GM23338 (cell line): Measurements from ENCODE around the gene CCDC97. TPM values are rescaled to one million over a fixed set of nuclear protein-coding genes. Genes with fewer than 3 reads are reported as not detected.

Source experiments
- ATAC-seq: fragments of 200-7000 bp; cut with Tn5 transposase; 3 replicates; pipeline ENCODE4 v1.9.1; 2020
- DNase-seq: peaks from one replicate; pipeline ENCODE4 v3.0.0-alpha.2; 2015; ENCODE audit warnings: low spot score
- H2AFZ ChIP-seq: fragments of 200-600 bp; sonication (generic); 2 replicates; pipeline ENCODE4 v1.8.0; 2016; ENCODE audit warnings: antibody characterized with exemption, mild to moderate bottlenecking, moderate library complexity
- H3F3A ChIP-seq: fragments of 200-600 bp; sonication (generic); replicated peaks from 2 replicates; pipeline ENCODE4 v1.8.0; 2017; ENCODE audit warnings: antibody characterized with exemption, mixed run types, low read depth
- H3K27ac ChIP-seq: fragments of 200-600 bp; sonication (generic); 2 replicates; pipeline ENCODE4 v1.6.1; 2016; ENCODE audit warnings: low read depth
- H3K27me3 ChIP-seq: fragments of 200-600 bp; sonication (generic); 2 replicates; pipeline ENCODE4 v1.8.0; 2016; ENCODE audit warnings: mild to moderate bottlenecking, mixed run types, moderate library complexity; ENCODE audit not compliant: insufficient read depth
- H3K36me3 ChIP-seq: fragments of 200-600 bp; sonication (generic); 2 replicates; pipeline ENCODE4 v1.8.0; 2016; ENCODE audit warnings: mild to moderate bottlenecking; ENCODE audit not compliant: insufficient read depth
- H3K4me1 ChIP-seq: fragments of 200-600 bp; sonication (generic); 2 replicates; pipeline ENCODE4 v1.8.0; 2016; ENCODE audit warnings: mild to moderate bottlenecking, moderate library complexity; ENCODE audit not compliant: insufficient read depth
- H3K4me2 ChIP-seq: fragments of 200-600 bp; sonication (generic); 2 replicates; pipeline ENCODE4 v1.7.1; 2017; ENCODE audit warnings: mixed run types
- H3K4me3 ChIP-seq: fragments of 200-600 bp; sonication (generic); 2 replicates; pipeline ENCODE4 v1.6.1; 2016; ENCODE audit warnings: mixed run types
- H3K79me2 ChIP-seq: fragments of 200-600 bp; sonication (generic); replicated peaks from 2 replicates; pipeline ENCODE4 v1.8.0; 2017; ENCODE audit warnings: mild to moderate bottlenecking; ENCODE audit not compliant: insufficient read depth
- H3K9me2 ChIP-seq: fragments of 200-600 bp; sonication (generic); 2 replicates; pipeline ENCODE4 v1.8.0; 2017; ENCODE audit not compliant: insufficient read depth
- H4K20me1 ChIP-seq: fragments of 200-600 bp; sonication (generic); replicated peaks from 2 replicates; pipeline ENCODE4 v1.8.0; 2017; ENCODE audit warnings: mild to moderate bottlenecking; ENCODE audit not compliant: insufficient read depth
- H3K27ac Mint-ChIP-seq: 2 replicates; pipeline ENCODE4 v1.8.0; 2020; ENCODE audit warnings: inconsistent platforms, mild to moderate bottlenecking, moderate library complexity, mixed read lengths
- H3K27me3 Mint-ChIP-seq: 3 replicates; pipeline ENCODE4 v1.8.0; 2022; ENCODE audit warnings: low read depth, mild to moderate bottlenecking, moderate library complexity, mixed read lengths, inconsistent platforms; ENCODE audit not compliant: insufficient read depth, poor library complexity
- H3K36me3 Mint-ChIP-seq: 3 replicates; pipeline ENCODE4 v1.8.0; 2021; ENCODE audit warnings: low read depth, mild to moderate bottlenecking, inconsistent platforms, moderate library complexity, mixed read lengths
- H3K4me1 Mint-ChIP-seq: 3 replicates; pipeline ENCODE4 v1.8.0; 2020; ENCODE audit warnings: mild to moderate bottlenecking, inconsistent platforms, mixed read lengths
- H3K4me3 Mint-ChIP-seq: 3 replicates; pipeline ENCODE4 v1.8.0; 2021; ENCODE audit warnings: moderate library complexity, mild to moderate bottlenecking, inconsistent platforms, mixed read lengths
- H3K9me3 Mint-ChIP-seq: 3 replicates; pipeline ENCODE4 v1.8.0; 2020; ENCODE audit warnings: moderate library complexity, mild to moderate bottlenecking, inconsistent platforms, mixed read lengths
- CREB1 ChIP-seq: fragments of 250-450 bp; sonication (Bioruptor Pico); IDR thresholded peaks from 2 replicates; pipeline ENCODE4 v1.5.0; 2020; ENCODE audit warnings: low read depth, mild to moderate bottlenecking, moderate library complexity
- EZH2 ChIP-seq: fragments of 200-600 bp; sonication (generic); IDR thresholded peaks from one replicate; pipeline ENCODE4 v1.8.0; 2017; ENCODE audit warnings: antibody characterized with exemption, mild to moderate bottlenecking, low read depth; ENCODE audit not compliant: unreplicated experiment
- EZH2phosphoT487 ChIP-seq: fragments of 200-600 bp; sonication (generic); IDR thresholded peaks from one replicate; pipeline ENCODE4 v1.8.1; 2018; ENCODE audit warnings: antibody characterized with exemption; ENCODE audit not compliant: unreplicated experiment
- JUNB ChIP-seq: IDR thresholded peaks from one replicate; pipeline ENCODE4 v1.6.1; 2016; ENCODE audit warnings: antibody characterized with exemption; ENCODE audit not compliant: unreplicated experiment
- NANOG ChIP-seq: IDR thresholded peaks from 2 replicates; pipeline ENCODE4 v1.6.1; 2016; ENCODE audit warnings: antibody characterized with exemption, borderline replicate concordance
- POLR2AphosphoS5 ChIP-seq: IDR thresholded peaks from 2 replicates; pipeline ENCODE4 v1.6.1; 2016; ENCODE audit warnings: antibody characterized with exemption, low read depth
- STAT1 ChIP-seq: IDR thresholded peaks from one replicate; pipeline ENCODE4 v1.6.1; 2016; ENCODE audit warnings: antibody characterized with exemption; ENCODE audit not compliant: unreplicated experiment
- ZNF114 ChIP-seq: fragments of 250-450 bp; sonication (Bioruptor Pico); IDR thresholded peaks from 2 replicates; pipeline ENCODE4 v1.5.0; 2020; ENCODE audit warnings: mild to moderate bottlenecking, moderate library complexity
- ZNF331 ChIP-seq: fragments of 250-450 bp; sonication (Bioruptor Pico); IDR thresholded peaks from 2 replicates; pipeline ENCODE4 v1.5.0; 2020; ENCODE audit warnings: low read depth, mild to moderate bottlenecking, moderate library complexity
- polyA plus RNA-seq: library from polyadenylated mRNA; unstranded; fragments of >200 nt; fragmentation: Nextera tagmentation; extraction: Ambion mirVana; gene quantifications from 2 replicates; pipeline ENCODE4 v1.2.1, GENCODE V29; 2016
- total RNA-seq: library from RNA; depleted of rRNA; stranded (reverse); fragments of >200 nt; shearing (Covaris generic); gene quantifications from 2 replicates; pipeline ENCODE4 v1.2.3, GENCODE V29; 2014
- TF ChIP-seq, protein P1 (sequence below): IDR thresholded peaks from 2 replicates; pipeline ENCODE4 v1.6.1; 2016; ENCODE audit warnings: antibody characterized with exemption
- TF ChIP-seq, protein P2 (sequence below): IDR thresholded peaks from one replicate; pipeline ENCODE4 v1.6.1; 2018; ENCODE audit warnings: antibody characterized with exemption; ENCODE audit not compliant: unreplicated experiment
- TF ChIP-seq, protein P3 (sequence below): fragments of 250-450 bp; sonication (Bioruptor Pico); IDR thresholded peaks from 2 replicates; pipeline ENCODE4 v1.5.0; 2020; ENCODE audit warnings: mild to moderate bottlenecking, moderate library complexity
- TF ChIP-seq, protein P4 (sequence below), 2 experiments: fragments of 200-600 bp in 1 of 2; sonication (generic) in 1 of 2; conservative IDR thresholded peaks; 2 replicates each; pipeline versions ENCODE4 v1.5.1 to v1.6.1; 2016 to 2017; ENCODE audit warnings: antibody characterized with exemption in 2 of 2, low read depth in 2 of 2, mild to moderate bottlenecking in 2 of 2, moderate library complexity in 1 of 2

Gene CCDC97
- total and polyA plus RNA-seq, 2 experiments from 2014 or later: 8.0 to 11.0 TPM

DNA sequence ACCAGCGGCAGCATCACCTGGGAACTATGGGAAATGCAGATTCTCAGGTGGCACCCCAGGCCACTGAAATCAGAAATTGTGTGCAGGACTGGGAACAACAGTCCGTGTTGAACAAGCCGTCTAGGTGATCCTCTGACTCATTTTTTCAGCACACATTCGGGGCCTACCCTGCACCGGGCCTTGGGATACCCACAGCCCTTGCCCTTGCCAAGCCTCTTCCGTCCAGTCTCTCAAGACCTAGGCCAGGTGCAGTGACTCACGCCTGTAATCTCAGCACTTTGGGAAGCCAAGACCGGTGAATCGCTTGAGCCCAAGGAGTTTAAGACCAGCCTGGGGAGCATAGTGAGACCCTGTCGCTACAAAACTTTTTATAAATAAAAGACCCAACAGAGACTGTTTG is 25.5 kb downstream of the CCDC97 start:
- Mint-ChIP-seq H3K4me3 (no peak overlapping the region), H3K9me3 (no peaks in the 10 kb centered on the region), H3K27ac (no peak overlapping the region), H3K4me1 (peaks cover 16% of the 10 kb centered on the region), H3K27me3 (peaks cover 5% of the 10 kb centered on the region), H3K36me3 (no peaks in the 10 kb centered on the region; the same call in 2 of the 3 replicates)
- Histone ChIP-seq H3K79me2 (no peaks in the 10 kb centered on the region), H3K9me2 (no peaks in the 10 kb centered on the region), H3K4me2 (no peak overlapping the region), H2AFZ (no peak overlapping the region), H3K36me3 (no peaks in the 10 kb centered on the region), H3F3A (peaks cover 2% of the 10 kb centered on the region), H3K4me1 (peaks cover 16% of the 10 kb centered on the region), H3K27me3 (peaks cover 10% of the 10 kb centered on the region), H3K4me3 (no peak overlapping the region), H4K20me1 (no peaks in the 10 kb centered on the region), H3K27ac (no peak overlapping the region)
- no peak for ATAC-seq
- no peak for DNase-seq
- TF ChIP-seq, protein P1, sequence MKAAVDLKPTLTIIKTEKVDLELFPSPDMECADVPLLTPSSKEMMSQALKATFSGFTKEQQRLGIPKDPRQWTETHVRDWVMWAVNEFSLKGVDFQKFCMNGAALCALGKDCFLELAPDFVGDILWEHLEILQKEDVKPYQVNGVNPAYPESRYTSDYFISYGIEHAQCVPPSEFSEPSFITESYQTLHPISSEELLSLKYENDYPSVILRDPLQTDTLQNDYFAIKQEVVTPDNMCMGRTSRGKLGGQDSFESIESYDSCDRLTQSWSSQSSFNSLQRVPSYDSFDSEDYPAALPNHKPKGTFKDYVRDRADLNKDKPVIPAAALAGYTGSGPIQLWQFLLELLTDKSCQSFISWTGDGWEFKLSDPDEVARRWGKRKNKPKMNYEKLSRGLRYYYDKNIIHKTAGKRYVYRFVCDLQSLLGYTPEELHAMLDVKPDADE: no peak
- TF ChIP-seq POLR2AphosphoS5 (no peak), ZNF114 (CRISPR knock-in tag) (no peak), NANOG (no peak), EZH2phosphoT487 (no peak), ZNF331 (CRISPR knock-in tag) (no peak), CREB1 (CRISPR knock-in tag) (no peak), STAT1 (no peak), EZH2 (no peak), JUNB (no peak)
- TF ChIP-seq, protein P2, sequence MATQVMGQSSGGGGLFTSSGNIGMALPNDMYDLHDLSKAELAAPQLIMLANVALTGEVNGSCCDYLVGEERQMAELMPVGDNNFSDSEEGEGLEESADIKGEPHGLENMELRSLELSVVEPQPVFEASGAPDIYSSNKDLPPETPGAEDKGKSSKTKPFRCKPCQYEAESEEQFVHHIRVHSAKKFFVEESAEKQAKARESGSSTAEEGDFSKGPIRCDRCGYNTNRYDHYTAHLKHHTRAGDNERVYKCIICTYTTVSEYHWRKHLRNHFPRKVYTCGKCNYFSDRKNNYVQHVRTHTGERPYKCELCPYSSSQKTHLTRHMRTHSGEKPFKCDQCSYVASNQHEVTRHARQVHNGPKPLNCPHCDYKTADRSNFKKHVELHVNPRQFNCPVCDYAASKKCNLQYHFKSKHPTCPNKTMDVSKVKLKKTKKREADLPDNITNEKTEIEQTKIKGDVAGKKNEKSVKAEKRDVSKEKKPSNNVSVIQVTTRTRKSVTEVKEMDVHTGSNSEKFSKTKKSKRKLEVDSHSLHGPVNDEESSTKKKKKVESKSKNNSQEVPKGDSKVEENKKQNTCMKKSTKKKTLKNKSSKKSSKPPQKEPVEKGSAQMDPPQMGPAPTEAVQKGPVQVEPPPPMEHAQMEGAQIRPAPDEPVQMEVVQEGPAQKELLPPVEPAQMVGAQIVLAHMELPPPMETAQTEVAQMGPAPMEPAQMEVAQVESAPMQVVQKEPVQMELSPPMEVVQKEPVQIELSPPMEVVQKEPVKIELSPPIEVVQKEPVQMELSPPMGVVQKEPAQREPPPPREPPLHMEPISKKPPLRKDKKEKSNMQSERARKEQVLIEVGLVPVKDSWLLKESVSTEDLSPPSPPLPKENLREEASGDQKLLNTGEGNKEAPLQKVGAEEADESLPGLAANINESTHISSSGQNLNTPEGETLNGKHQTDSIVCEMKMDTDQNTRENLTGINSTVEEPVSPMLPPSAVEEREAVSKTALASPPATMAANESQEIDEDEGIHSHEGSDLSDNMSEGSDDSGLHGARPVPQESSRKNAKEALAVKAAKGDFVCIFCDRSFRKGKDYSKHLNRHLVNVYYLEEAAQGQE: no peak
- TF ChIP-seq, protein P3, sequence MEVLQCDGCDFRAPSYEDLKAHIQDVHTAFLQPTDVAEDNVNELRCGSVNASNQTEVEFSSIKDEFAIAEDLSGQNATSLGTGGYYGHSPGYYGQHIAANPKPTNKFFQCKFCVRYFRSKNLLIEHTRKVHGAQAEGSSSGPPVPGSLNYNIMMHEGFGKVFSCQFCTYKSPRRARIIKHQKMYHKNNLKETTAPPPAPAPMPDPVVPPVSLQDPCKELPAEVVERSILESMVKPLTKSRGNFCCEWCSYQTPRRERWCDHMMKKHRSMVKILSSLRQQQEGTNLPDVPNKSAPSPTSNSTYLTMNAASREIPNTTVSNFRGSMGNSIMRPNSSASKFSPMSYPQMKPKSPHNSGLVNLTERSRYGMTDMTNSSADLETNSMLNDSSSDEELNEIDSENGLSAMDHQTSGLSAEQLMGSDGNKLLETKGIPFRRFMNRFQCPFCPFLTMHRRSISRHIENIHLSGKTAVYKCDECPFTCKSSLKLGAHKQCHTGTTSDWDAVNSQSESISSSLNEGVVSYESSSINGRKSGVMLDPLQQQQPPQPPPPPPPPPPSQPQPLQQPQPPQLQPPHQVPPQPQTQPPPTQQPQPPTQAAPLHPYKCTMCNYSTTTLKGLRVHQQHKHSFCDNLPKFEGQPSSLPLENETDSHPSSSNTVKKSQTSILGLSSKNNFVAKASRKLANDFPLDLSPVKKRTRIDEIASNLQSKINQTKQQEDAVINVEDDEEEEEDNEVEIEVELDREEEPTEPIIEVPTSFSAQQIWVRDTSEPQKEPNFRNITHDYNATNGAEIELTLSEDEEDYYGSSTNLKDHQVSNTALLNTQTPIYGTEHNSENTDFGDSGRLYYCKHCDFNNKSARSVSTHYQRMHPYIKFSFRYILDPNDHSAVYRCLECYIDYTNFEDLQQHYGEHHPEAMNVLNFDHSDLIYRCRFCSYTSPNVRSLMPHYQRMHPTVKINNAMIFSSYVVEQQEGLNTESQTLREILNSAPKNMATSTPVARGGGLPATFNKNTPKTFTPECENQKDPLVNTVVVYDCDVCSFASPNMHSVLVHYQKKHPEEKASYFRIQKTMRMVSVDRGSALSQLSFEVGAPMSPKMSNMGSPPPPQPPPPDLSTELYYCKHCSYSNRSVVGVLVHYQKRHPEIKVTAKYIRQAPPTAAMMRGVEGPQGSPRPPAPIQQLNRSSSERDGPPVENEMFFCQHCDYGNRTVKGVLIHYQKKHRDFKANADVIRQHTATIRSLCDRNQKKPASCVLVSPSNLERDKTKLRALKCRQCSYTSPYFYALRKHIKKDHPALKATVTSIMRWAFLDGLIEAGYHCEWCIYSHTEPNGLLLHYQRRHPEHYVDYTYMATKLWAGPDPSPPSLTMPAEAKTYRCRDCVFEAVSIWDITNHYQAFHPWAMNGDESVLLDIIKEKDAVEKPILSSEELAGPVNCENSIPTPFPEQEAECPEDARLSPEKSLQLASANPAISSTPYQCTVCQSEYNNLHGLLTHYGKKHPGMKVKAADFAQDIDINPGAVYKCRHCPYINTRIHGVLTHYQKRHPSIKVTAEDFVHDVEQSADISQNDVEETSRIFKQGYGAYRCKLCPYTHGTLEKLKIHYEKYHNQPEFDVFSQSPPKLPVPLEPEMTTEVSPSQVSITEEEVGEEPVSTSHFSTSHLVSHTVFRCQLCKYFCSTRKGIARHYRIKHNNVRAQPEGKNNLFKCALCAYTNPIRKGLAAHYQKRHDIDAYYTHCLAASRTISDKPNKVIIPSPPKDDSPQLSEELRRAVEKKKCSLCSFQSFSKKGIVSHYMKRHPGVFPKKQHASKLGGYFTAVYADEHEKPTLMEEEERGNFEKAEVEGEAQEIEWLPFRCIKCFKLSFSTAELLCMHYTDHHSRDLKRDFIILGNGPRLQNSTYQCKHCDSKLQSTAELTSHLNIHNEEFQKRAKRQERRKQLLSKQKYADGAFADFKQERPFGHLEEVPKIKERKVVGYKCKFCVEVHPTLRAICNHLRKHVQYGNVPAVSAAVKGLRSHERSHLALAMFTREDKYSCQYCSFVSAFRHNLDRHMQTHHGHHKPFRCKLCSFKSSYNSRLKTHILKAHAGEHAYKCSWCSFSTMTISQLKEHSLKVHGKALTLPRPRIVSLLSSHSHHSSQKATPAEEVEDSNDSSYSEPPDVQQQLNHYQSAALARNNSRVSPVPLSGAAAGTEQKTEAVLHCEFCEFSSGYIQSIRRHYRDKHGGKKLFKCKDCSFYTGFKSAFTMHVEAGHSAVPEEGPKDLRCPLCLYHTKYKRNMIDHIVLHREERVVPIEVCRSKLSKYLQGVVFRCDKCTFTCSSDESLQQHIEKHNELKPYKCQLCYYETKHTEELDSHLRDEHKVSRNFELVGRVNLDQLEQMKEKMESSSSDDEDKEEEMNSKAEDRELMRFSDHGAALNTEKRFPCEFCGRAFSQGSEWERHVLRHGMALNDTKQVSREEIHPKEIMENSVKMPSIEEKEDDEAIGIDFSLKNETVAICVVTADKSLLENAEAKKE (CRISPR knock-in tag): no peak
- TF ChIP-seq, protein P4, sequence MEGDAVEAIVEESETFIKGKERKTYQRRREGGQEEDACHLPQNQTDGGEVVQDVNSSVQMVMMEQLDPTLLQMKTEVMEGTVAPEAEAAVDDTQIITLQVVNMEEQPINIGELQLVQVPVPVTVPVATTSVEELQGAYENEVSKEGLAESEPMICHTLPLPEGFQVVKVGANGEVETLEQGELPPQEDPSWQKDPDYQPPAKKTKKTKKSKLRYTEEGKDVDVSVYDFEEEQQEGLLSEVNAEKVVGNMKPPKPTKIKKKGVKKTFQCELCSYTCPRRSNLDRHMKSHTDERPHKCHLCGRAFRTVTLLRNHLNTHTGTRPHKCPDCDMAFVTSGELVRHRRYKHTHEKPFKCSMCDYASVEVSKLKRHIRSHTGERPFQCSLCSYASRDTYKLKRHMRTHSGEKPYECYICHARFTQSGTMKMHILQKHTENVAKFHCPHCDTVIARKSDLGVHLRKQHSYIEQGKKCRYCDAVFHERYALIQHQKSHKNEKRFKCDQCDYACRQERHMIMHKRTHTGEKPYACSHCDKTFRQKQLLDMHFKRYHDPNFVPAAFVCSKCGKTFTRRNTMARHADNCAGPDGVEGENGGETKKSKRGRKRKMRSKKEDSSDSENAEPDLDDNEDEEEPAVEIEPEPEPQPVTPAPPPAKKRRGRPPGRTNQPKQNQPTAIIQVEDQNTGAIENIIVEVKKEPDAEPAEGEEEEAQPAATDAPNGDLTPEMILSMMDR (conservative IDR thresholded peaks at IDR 0.05; ENCODE audit: low read depth in 2 of 2): no peak
